Measurements from ENCODE around the gene SALL1. TPM values are rescaled to one million over a fixed set of nuclear protein-coding genes. Genes with fewer than 3 reads are reported as not detected.

SALL1 gene
- total and polyA plus RNA-seq, 2 of the 13 experiments (the other 11 are each of a cell fraction or from before 2014, with no cell fraction given): 6.6 to 12.3 TPM

GRCh38 chr16:51149721-51150164, 1.3 kb downstream of the SALL1 start (continued):
- TF ChIP-seq BCLAF1 (IDR thresholded peaks at IDR 0.05): no peak
- no peak for TF ChIP-seq SP4 (CRISPR knock-in tag; IDR thresholded peaks at IDR 0.05)
- no peak for TF ChIP-seq ZNF264 (CRISPR knock-in tag; IDR thresholded peaks at IDR 0.05)
- TF ChIP-seq ZNF687 (CRISPR knock-in tag; IDR thresholded peaks at IDR 0.05): peak; percentile 69; the same call in 1 of the 2 replicates
- peak; percentile 3 for TF ChIP-seq ZNF883 (CRISPR knock-in tag; IDR thresholded peaks at IDR 0.05; ENCODE audit: not compliant biosample characterization)
- TF ChIP-seq MNT (IDR thresholded peaks at IDR 0.05): no peak
- no peak for TF ChIP-seq ZNF777 (CRISPR knock-in tag; IDR thresholded peaks at IDR 0.05)
- TF ChIP-seq TCF7 (IDR thresholded peaks at IDR 0.05; ENCODE audit: low read depth): no peak
- no peak for TF ChIP-seq RFXANK (CRISPR knock-in tag; IDR thresholded peaks at IDR 0.05)
- no peak for TF ChIP-seq ARNT2 (CRISPR knock-in tag; IDR thresholded peaks at IDR 0.05; ENCODE audit: low read depth)
- TF ChIP-seq NR2F6 (IDR thresholded peaks at IDR 0.05): no peak
- no peak for TF ChIP-seq NR2F6 (CRISPR knock-in tag; IDR thresholded peaks at IDR 0.05)
- no peak for TF ChIP-seq ATF5 (CRISPR knock-in tag; IDR thresholded peaks at IDR 0.05; ENCODE audit: low read depth)
- TF ChIP-seq EHMT2 (IDR thresholded peaks at IDR 0.05; ENCODE audit: borderline replicate concordance, low read depth, low read length): no peak
- no peak for TF ChIP-seq ZNF792 (CRISPR knock-in tag; IDR thresholded peaks at IDR 0.05)
- TF ChIP-seq ZBTB42 (CRISPR knock-in tag; IDR thresholded peaks at IDR 0.05): no peak
- TF ChIP-seq ZBTB38 (CRISPR knock-in tag; IDR thresholded peaks at IDR 0.05): no peak
- TF ChIP-seq GABPA (IDR thresholded peaks at IDR 0.05; ENCODE audit: low read depth, low read length): no peak
- TF ChIP-seq GABPA (CRISPR knock-in tag; IDR thresholded peaks at IDR 0.05; ENCODE audit: low read depth): no peak
- no peak for TF ChIP-seq NFIB (CRISPR knock-in tag; IDR thresholded peaks at IDR 0.05; ENCODE audit: borderline replicate concordance)
- TF ChIP-seq ZBTB7A (CRISPR knock-in tag; IDR thresholded peaks at IDR 0.05): no peak
- TF ChIP-seq ZNF382 (CRISPR knock-in tag; IDR thresholded peaks at IDR 0.05; ENCODE audit: borderline replicate concordance): no peak
- no peak for TF ChIP-seq ZNF703 (CRISPR knock-in tag; IDR thresholded peaks at IDR 0.05; ENCODE audit: borderline replicate concordance)
- TF ChIP-seq CBX2 (IDR thresholded peaks at IDR 0.05; ENCODE audit: low read depth, low read length): no peak
- TF ChIP-seq CBX2 (CRISPR knock-in tag; IDR thresholded peaks at IDR 0.05; ENCODE audit: low read depth): 0 out of 2 replicates have a peak, but pooled peaks have one; percentile 19

Data from HepG2 (cell line).